HepG2 (cell line): ENCODE data around the gene KDM6B. TPM values are rescaled to one million over a fixed set of nuclear protein-coding genes. Genes with fewer than 3 reads are reported as not detected.
A peak's percentile ranks its signal among the peaks of the same experiment; 100 is the strongest.

Source experiments
- ATAC-seq: fragments of 200-7000 bp; cut with Tn5 transposase; 3 replicates; pipeline ENCODE4 v1.9.1; 2020; ENCODE audit warnings: mild to moderate bottlenecking, moderate library complexity
- BruUV-seq: library from RNA; stranded (reverse); fragments of 400-500 nt; replicated peaks from 2 replicates; lab custom pipeline; 2021; lab: Mats Ljungman, UMichigan
- CTCF ChIA-PET: fragments of 300-600 bp; formaldehyde crosslinking; extraction: SDS; loops from one replicate; lab custom pipeline; 2021; ENCODE audit warnings: low total read pairs, inconsistent platforms, low intra/inter-chr PET ratio; lab: Yijun Ruan, JAX
- POLR2A ChIA-PET: fragments of 350-600 bp; sonication (Branson Sonifier 250); formaldehyde crosslinking; loops from one replicate; lab custom pipeline; 2020; ENCODE audit warnings: antibody characterized with exemption, inconsistent platforms; lab: Yijun Ruan, JAX
- DNase-seq: peaks from one replicate; pipeline ENCODE4 v3.0.0-alpha.2; 2015; ENCODE audit warnings: low spot score
- FAIRE-seq: peaks from 3 replicates; lab custom pipeline; 2011; peaks lifted over from hg19 to GRCh38; lab: Jason Lieb, UNC
- H2AFZ ChIP-seq: one replicate; pipeline ENCODE4 v1.6.1; 2011; ENCODE audit warnings: low read length, inconsistent platforms
- H3K27ac ChIP-seq: fragments of 300-600 bp; 3 replicates; pipeline ENCODE4 v1.8.0; 2011; ENCODE audit warnings: mixed run types, mild to moderate bottlenecking, mixed read lengths, low read length, inconsistent platforms; ENCODE audit not compliant: insufficient read depth; ENCODE audit errors: extremely low read length
- H3K27me3 ChIP-seq, 2 experiments: fragments of 200-600 bp in 1 of 2; 2 replicates in 1 of 2; 3 replicates in 1 of 2; pipeline versions ENCODE4 v1.6.0 to v1.8.0; 2011; ENCODE audit warnings: low read length in 2 of 2, mild to moderate bottlenecking in 2 of 2, moderate library complexity in 2 of 2, inconsistent platforms in 1 of 2; ENCODE audit not compliant: insufficient read depth in 2 of 2, control insufficient read depth in 1 of 2
- H3K36me3 ChIP-seq, 2 experiments: fragments of 200-600 bp in 1 of 2; replicated peaks in 1 of 2; 2 replicates in 1 of 2; 3 replicates in 1 of 2; pipeline versions ENCODE4 v1.5.1 to v1.8.0; 2011; ENCODE audit warnings: low read length in 2 of 2, inconsistent platforms in 1 of 2; ENCODE audit not compliant: insufficient read depth in 2 of 2, control insufficient read depth in 1 of 2
- H3K4me1 ChIP-seq: 2 replicates; pipeline ENCODE4 v1.5.1; 2012; ENCODE audit warnings: low read length, inconsistent platforms; ENCODE audit not compliant: insufficient read depth
- H3K4me2 ChIP-seq: 2 replicates; pipeline ENCODE4 v1.6.0; 2011; ENCODE audit warnings: low read depth, low read length, inconsistent platforms
- H3K4me3 ChIP-seq, 3 experiments: fragments of 200-600 bp in 1 of 3; sonication (generic), shearing (Covaris generic) in 1 of 3; replicated peaks in 1 of 3; 2 replicates each; pipeline ENCODE4 v1.5.1; 2011 to 2016; ENCODE audit warnings: low read length in 3 of 3, inconsistent platforms in 2 of 3, low read depth in 2 of 3, mild to moderate bottlenecking in 2 of 3, control low read depth in 1 of 3, mixed read lengths in 1 of 3; ENCODE audit not compliant: insufficient read depth in 1 of 3
- H3K79me2 ChIP-seq: one replicate; pipeline ENCODE4 v1.6.1; 2011; ENCODE audit warnings: low read length, inconsistent platforms; ENCODE audit not compliant: insufficient read depth
- H3K9ac ChIP-seq: 2 replicates; pipeline ENCODE4 v1.6.0; 2011; ENCODE audit warnings: mild to moderate bottlenecking, low read depth, low read length, inconsistent platforms; ENCODE audit not compliant: insufficient read depth
- H3K9me3 ChIP-seq: 2 replicates; pipeline ENCODE4 v1.5.1; 2012; ENCODE audit warnings: mild to moderate bottlenecking, low read length
- H4K20me1 ChIP-seq: 2 replicates; pipeline ENCODE4 v1.6.0; 2011; ENCODE audit warnings: inconsistent platforms, mild to moderate bottlenecking, low read length, moderate library complexity; ENCODE audit not compliant: insufficient read depth
- CREB1 ChIP-seq, 2 experiments: fragments of 450-650 bp in 1 of 2; IDR thresholded peaks; 2 replicates each; pipeline ENCODE4 v1.6.1; 2016 to 2017; ENCODE audit warnings: control low read depth in 1 of 2, mild to moderate bottlenecking in 1 of 2, missing compliant biosample characterization in 1 of 2, missing genetic modification characterization in 1 of 2
- DBP ChIP-seq: sonication (generic); formaldehyde crosslinking; IDR thresholded peaks from 2 replicates; pipeline ENCODE4 v1.4.0; 2020; ENCODE audit warnings: missing genetic modification reagents; ENCODE audit errors: not compliant biosample characterization
- E2F5 ChIP-seq: sonication (generic); formaldehyde crosslinking; conservative IDR thresholded peaks from 2 replicates; pipeline ENCODE4 v1.4.0; 2020; ENCODE audit warnings: missing genetic modification reagents
- KLF16 ChIP-seq, 2 experiments: sonication (generic) in 1 of 2; formaldehyde crosslinking in 1 of 2; IDR thresholded peaks; 2 replicates each; pipeline versions ENCODE4 v1.6.1 to v1.8.0; 2016 to 2023; ENCODE audit warnings: missing genetic modification reagents in 2 of 2, missing compliant biosample characterization in 1 of 2
- NFKB2 ChIP-seq: sonication (generic); formaldehyde crosslinking; IDR thresholded peaks from 2 replicates; pipeline ENCODE4 v1.4.0; 2020; ENCODE audit warnings: missing genetic modification reagents, borderline replicate concordance
- RARG ChIP-seq: sonication (generic); formaldehyde crosslinking; IDR thresholded peaks from 2 replicates; pipeline ENCODE4 v1.4.0; 2020; ENCODE audit warnings: low read depth, mild to moderate bottlenecking, missing genetic modification reagents
- RORA ChIP-seq: sonication (generic); formaldehyde crosslinking; IDR thresholded peaks from 2 replicates; pipeline ENCODE4 v1.5.0; 2020; ENCODE audit warnings: mild to moderate bottlenecking, missing genetic modification reagents, moderate library complexity
- SAP130 ChIP-seq: IDR thresholded peaks from 2 replicates; pipeline ENCODE4 v1.6.1; 2016; ENCODE audit warnings: low read depth
- TMF1 ChIP-seq: sonication (generic); formaldehyde crosslinking; IDR thresholded peaks from 2 replicates; pipeline ENCODE4 v1.8.1; 2022; ENCODE audit warnings: low read depth, missing genetic modification reagents
- ZBED4 ChIP-seq: sonication (generic); formaldehyde crosslinking; IDR thresholded peaks from 2 replicates; pipeline ENCODE4 v1.4.0; 2020; ENCODE audit warnings: missing genetic modification reagents, borderline replicate concordance
- ZNF337 ChIP-seq: sonication (generic); formaldehyde crosslinking; IDR thresholded peaks from 2 replicates; pipeline ENCODE4 v1.5.1; 2020; ENCODE audit warnings: missing genetic modification reagents, low read depth, mild to moderate bottlenecking, borderline replicate concordance
- ZNF451 ChIP-seq: sonication (generic); formaldehyde crosslinking; IDR thresholded peaks from 2 replicates; pipeline ENCODE4 v1.5.0; 2020; ENCODE audit warnings: mild to moderate bottlenecking, missing genetic modification reagents
- ZNF549 ChIP-seq: sonication (generic); formaldehyde crosslinking; IDR thresholded peaks from 2 replicates; pipeline ENCODE4 v1.5.0; 2020; ENCODE audit warnings: missing genetic modification reagents
- ZNF709 ChIP-seq: sonication (generic); formaldehyde crosslinking; IDR thresholded peaks from 2 replicates; pipeline ENCODE4 v1.5.0; 2020; ENCODE audit warnings: mild to moderate bottlenecking, missing genetic modification reagents
- ZSCAN22 ChIP-seq: sonication (generic); formaldehyde crosslinking; IDR thresholded peaks from 2 replicates; pipeline ENCODE4 v1.4.0; 2020; ENCODE audit warnings: mild to moderate bottlenecking, missing genetic modification reagents
- ZSCAN29 ChIP-seq: sonication (generic); formaldehyde crosslinking; conservative IDR thresholded peaks from 2 replicates; pipeline ENCODE4 v1.4.0; 2020; ENCODE audit warnings: mild to moderate bottlenecking, missing genetic modification reagents
- ZSCAN5A ChIP-seq: sonication (generic); formaldehyde crosslinking; IDR thresholded peaks from 2 replicates; pipeline ENCODE4 v1.8.0; 2022; ENCODE audit warnings: mild to moderate bottlenecking, missing genetic modification reagents, borderline replicate concordance
- WGBS: methylation state at CpG from one replicate; pipeline ENCODE4 v1.1.6; 2017; ENCODE audit warnings: low lambda C conversion rate; 5-methylcytosine and 5-hydroxymethylcytosine counted together
- in situ Hi-C: cut with HindIII; loops from 2 replicates; pipeline ENCODE4 v1.10.0; 2017; ENCODE audit warnings: low pct_unique_long_range_greater_than_20kb; ENCODE audit not compliant: extremely low pct_ligation_motif_present
- intact Hi-C: fragments of 100-400 bp; cut with micrococcal nuclease; formaldehyde crosslinking; loops from one replicate; pipeline ENCODE4 v1.10.0; 2022; ENCODE audit not compliant: unreplicated experiment
- polyA plus RNA-seq, 8 experiments: library from polyadenylated mRNA; depleted of rRNA in 3 of 8; stranded (reverse) in 7 of 8; unstranded in 1 of 8; fragments of >200 nt; fragmentation: Illumina TruSeq in 4 of 8; extraction: Trizol in 4 of 8; gene quantifications; 2 replicates each; pipeline versions ENCODE4 v1.2.1 to v1.2.3, GENCODE V29; 2011 to 2016; ENCODE audit warnings: low read depth in 4 of 8, missing spikeins in 1 of 8, mixed read lengths in 1 of 8; ENCODE audit not compliant: insufficient read depth in 1 of 8
- total RNA-seq, 5 experiments: library from RNA; depleted of rRNA; stranded (reverse); fragments of >200 nt; fragmentation: Illumina TruSeq; extraction: Trizol; gene quantifications; 2 replicates each; pipeline ENCODE4 v1.2.3, GENCODE V29; 2016; ENCODE audit warnings: low read depth in 1 of 5

The KDM6B gene
- total and polyA plus RNA-seq, 2 of the 13 experiments (the other 11 are each of a cell fraction or from before 2014, with no cell fraction given), result 1.3 to 2.1 TPM

GRCh38 chr17:7837408-7838088, 3.5 kb downstream of the KDM6B start:
- Histone ChIP-seq H3K9me3 (no peaks in the 10 kb centered on the region), H4K20me1 (peaks cover 9% of the 10 kb centered on the region; the same call in 1 of the 2 replicates), H3K9ac (peak overlapping the region; percentile 67), H3K4me3 (peak overlapping the region; percentile 38 to 92 (median 55)), H3K4me1 (peaks cover 52% of the 10 kb centered on the region), H3K27me3 (no peaks in the 10 kb centered on the region; a peak in 1 of 5 replicates), H3K27ac (peak overlapping the region; percentile 92), H3K36me3 (0 out of 5 replicates have a peak, but pooled peaks cover 0 to 5% of the 10 kb centered on the region in 2 experiments), H2AFZ (no peak overlapping the region), H3K4me2 (peak overlapping the region; percentile 71), H3K79me2 (peaks cover 34% of the 10 kb centered on the region)
- FAIRE-seq (no peak), ATAC-seq (no peak), DNase-seq (peak; percentile 21)
- BruUV-seq, result no TSS peak
- POLR2A ChIA-PET, result interaction anchor here (0.6 to 8.2 kb wide), 19 partner anchors 6 to 458 kb away, joined by 3 to 159 read pairs (median 4); partner anchors contain the start of genes CD68, CHD3, CNTROB and CYB5D1
- in situ Hi-C loops, result no loop called here
- WGBS, result 0% methylated on average over 8 of the region's 8 CpGs
- intact Hi-C loops, result loop anchor here (2.0 kb wide), 1 partner anchor 19 kb away; the partner anchor contains the start of gene NAA38
- CTCF ChIA-PET, result no interaction called here
- no peak for TF ChIP-seq TMF1 (CRISPR knock-in tag)
- TF ChIP-seq ZSCAN29, result peak; percentile 73; the same call in 1 of the 2 replicates
- TF ChIP-seq ZNF709 (CRISPR knock-in tag), result no peak
- no peak for TF ChIP-seq ZNF549 (CRISPR knock-in tag)
- no peak for TF ChIP-seq ZNF337 (CRISPR knock-in tag)
- no peak for TF ChIP-seq ZNF451 (CRISPR knock-in tag)
- TF ChIP-seq SAP130 (CRISPR knock-in tag), result no peak
- TF ChIP-seq CREB1 (IDR thresholded peaks at IDR 0.05), result no peak
- no peak for TF ChIP-seq CREB1 (CRISPR knock-in tag; IDR thresholded peaks at IDR 0.05)
- no peak for TF ChIP-seq NFKB2 (CRISPR knock-in tag)
- TF ChIP-seq E2F5 (CRISPR knock-in tag), result no peak
- TF ChIP-seq RARG (CRISPR knock-in tag), result peak; percentile 71; the same call in 1 of the 2 replicates
- no peak for TF ChIP-seq DBP (CRISPR knock-in tag)
- TF ChIP-seq ZBED4 (CRISPR knock-in tag), result no peak
- no peak for TF ChIP-seq ZSCAN22 (CRISPR knock-in tag)
- TF ChIP-seq KLF16 (CRISPR knock-in tag; IDR thresholded peaks at IDR 0.05), result no peak
- TF ChIP-seq ZSCAN5A (CRISPR knock-in tag), result no peak
- no peak for TF ChIP-seq RORA (CRISPR knock-in tag)
